Vagina (tissue), 2 donors: ENCODE measurements around the gene APOA4.

Experiments used
- CTCF ChIP-seq, 3 experiments: fragments of 450-650 bp in 2 of 3; fragments of 200-600 bp in 1 of 3; sonication (generic) in 1 of 3; IDR thresholded peaks; one replicate each; pipeline ENCODE4 v1.5.1; 2017 to 2019; ENCODE audit warnings: antibody characterized with exemption in 3 of 3, mild to moderate bottlenecking in 2 of 3, moderate library complexity in 2 of 3
- POLR2A ChIP-seq, 2 donors: fragments of 450-650 bp; IDR thresholded peaks; one replicate each; pipeline ENCODE4 v1.6.1; 2017; ENCODE audit warnings: antibody characterized with exemption in 2 of 2, mild to moderate bottlenecking in 2 of 2, moderate library complexity in 2 of 2
- POLR2AphosphoS5 ChIP-seq, 2 donors: sonication (generic); formaldehyde crosslinking; IDR thresholded peaks; one replicate each; pipeline ENCODE4 v1.9.0; 2017; ENCODE audit warnings: antibody characterized with exemption in 2 of 2, mild to moderate bottlenecking in 2 of 2, low read depth in 1 of 2; ENCODE audit not compliant: insufficient read depth in 1 of 2

- TF ChIP-seq CTCF (IDR thresholded peaks at IDR 0.05) (no peak), POLR2A (IDR thresholded peaks at IDR 0.05) (no peak), POLR2AphosphoS5 (IDR thresholded peaks at IDR 0.05; ENCODE audit: insufficient read depth in 1 of 2, low read depth in 1 of 2) (no peak)
Observed at GRCh38 chr11:116842909-116843308, 19.8 kb upstream of the APOA4 start.
